H1 (cell line): ENCODE results near the gene ATL3.

Source experiments
- CEBPB ChIP-seq: IDR thresholded peaks from 2 replicates; pipeline ENCODE4 v1.6.1; 2012; ENCODE audit warnings: low read depth, low read length
- CHD2 ChIP-seq: IDR thresholded peaks from 2 replicates; pipeline ENCODE4 v1.6.1; 2012; ENCODE audit warnings: low read length, improper control_type of control experiment
- EGR1 ChIP-seq: IDR thresholded peaks from 2 replicates; pipeline ENCODE4 v1.6.1; 2011; ENCODE audit warnings: low read depth, low read length, borderline replicate concordance
- EZH2 ChIP-seq: fragments of 200-600 bp; sonication (generic); IDR thresholded peaks from 2 replicates; pipeline ENCODE4 v1.7.1; 2012; ENCODE audit warnings: low read depth, mild to moderate bottlenecking, moderate library complexity, low read length, inconsistent platforms; ENCODE audit not compliant: severe bottlenecking
- POLR2A ChIP-seq, 2 experiments: IDR thresholded peaks; 1 replicate in 1 of 2; 2 replicates in 1 of 2; pipeline ENCODE4 v1.6.1; 2011; ENCODE audit warnings: low read depth in 2 of 2, low read length in 2 of 2, mild to moderate bottlenecking in 2 of 2; ENCODE audit errors: control extremely low read depth in 1 of 2
- SUZ12 ChIP-seq: fragments of 200-600 bp; sonication (generic); IDR thresholded peaks from 2 replicates; pipeline ENCODE4 v1.6.1; 2012; ENCODE audit warnings: mild to moderate bottlenecking, inconsistent platforms, low read length, moderate library complexity, mixed read lengths
- YY1 ChIP-seq: IDR thresholded peaks from 2 replicates; pipeline ENCODE4 v1.6.1; 2011; ENCODE audit warnings: low read depth, mild to moderate bottlenecking, low read length
- TF ChIP-seq, protein P1 (sequence below): IDR thresholded peaks from 2 replicates; pipeline ENCODE4 v1.6.1; 2012; ENCODE audit warnings: inconsistent platforms
- TF ChIP-seq, protein P2 (sequence below): IDR thresholded peaks from 2 replicates; pipeline ENCODE4 v1.6.1; 2012; ENCODE audit warnings: inconsistent platforms

DNA sequence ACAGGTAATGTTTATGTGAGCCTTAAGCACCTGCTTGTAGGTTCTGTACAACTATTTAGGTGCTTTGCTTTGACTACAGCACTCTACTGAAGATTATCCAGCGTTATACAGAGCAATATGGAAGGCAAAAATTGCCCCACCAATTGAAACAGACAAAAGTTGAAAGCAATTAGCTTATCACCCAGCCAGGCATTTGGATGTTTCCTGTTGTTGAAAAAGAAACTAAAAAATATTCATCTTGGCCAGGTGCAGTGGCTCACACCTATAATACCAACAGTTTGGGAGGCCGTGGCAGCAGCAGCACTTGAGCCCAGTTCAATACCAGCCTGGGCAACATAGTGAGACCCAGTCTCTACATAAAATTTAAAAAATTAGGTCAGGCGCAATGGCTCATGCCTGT is 18.5 kb downstream of the ATL3 start:
- TF ChIP-seq, protein P1, sequence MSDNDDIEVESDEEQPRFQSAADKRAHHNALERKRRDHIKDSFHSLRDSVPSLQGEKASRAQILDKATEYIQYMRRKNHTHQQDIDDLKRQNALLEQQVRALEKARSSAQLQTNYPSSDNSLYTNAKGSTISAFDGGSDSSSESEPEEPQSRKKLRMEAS: no peak
- no peak for TF ChIP-seq YY1
- TF ChIP-seq EZH2: no peak
- no peak for TF ChIP-seq EGR1
- TF ChIP-seq CHD2: no peak
- TF ChIP-seq POLR2A (IDR thresholded peaks at IDR 0.05; ENCODE audit: control extremely low read depth in 1 of 2, low read depth in 2 of 2, low read length in 2 of 2): no peak
- TF ChIP-seq, protein P2, sequence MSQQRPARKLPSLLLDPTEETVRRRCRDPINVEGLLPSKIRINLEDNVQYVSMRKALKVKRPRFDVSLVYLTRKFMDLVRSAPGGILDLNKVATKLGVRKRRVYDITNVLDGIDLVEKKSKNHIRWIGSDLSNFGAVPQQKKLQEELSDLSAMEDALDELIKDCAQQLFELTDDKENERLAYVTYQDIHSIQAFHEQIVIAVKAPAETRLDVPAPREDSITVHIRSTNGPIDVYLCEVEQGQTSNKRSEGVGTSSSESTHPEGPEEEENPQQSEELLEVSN: no peak
- no peak for TF ChIP-seq CEBPB
- no peak for TF ChIP-seq SUZ12
